ENCODE data around the gene PTPRF.

DNA sequence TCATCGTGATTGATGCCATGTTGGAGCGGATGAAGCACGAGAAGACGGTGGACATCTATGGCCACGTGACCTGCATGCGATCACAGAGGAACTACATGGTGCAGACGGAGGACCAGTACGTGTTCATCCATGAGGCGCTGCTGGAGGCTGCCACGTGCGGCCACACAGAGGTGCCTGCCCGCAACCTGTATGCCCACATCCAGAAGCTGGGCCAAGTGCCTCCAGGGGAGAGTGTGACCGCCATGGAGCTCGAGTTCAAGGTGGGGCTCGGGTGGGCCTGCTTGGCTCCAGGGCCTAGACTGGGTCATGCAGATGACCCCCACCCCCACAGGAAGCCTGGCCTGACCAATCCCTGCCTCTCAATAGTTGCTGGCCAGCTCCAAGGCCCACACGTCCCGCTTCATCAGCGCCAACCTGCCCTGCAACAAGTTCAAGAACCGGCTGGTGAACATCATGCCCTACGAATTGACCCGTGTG, 88.7 kb downstream of the PTPRF start:
- TF ChIP-seq, protein P1, sequence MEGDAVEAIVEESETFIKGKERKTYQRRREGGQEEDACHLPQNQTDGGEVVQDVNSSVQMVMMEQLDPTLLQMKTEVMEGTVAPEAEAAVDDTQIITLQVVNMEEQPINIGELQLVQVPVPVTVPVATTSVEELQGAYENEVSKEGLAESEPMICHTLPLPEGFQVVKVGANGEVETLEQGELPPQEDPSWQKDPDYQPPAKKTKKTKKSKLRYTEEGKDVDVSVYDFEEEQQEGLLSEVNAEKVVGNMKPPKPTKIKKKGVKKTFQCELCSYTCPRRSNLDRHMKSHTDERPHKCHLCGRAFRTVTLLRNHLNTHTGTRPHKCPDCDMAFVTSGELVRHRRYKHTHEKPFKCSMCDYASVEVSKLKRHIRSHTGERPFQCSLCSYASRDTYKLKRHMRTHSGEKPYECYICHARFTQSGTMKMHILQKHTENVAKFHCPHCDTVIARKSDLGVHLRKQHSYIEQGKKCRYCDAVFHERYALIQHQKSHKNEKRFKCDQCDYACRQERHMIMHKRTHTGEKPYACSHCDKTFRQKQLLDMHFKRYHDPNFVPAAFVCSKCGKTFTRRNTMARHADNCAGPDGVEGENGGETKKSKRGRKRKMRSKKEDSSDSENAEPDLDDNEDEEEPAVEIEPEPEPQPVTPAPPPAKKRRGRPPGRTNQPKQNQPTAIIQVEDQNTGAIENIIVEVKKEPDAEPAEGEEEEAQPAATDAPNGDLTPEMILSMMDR (IDR thresholded peaks at IDR 0.05): no peak
- TF ChIP-seq POLR2A (IDR thresholded peaks at IDR 0.05): no peak
